Measurements from ENCODE around the gene CPED1.

Gene CPED1

GRCh38 chr7:121180436-121181063, 192.0 kb downstream of the CPED1 start (continued):
- TF ChIP-seq CREB5 (CRISPR knock-in tag; IDR thresholded peaks at IDR 0.05; ENCODE audit: low read depth) (no peak), BACH2 (CRISPR knock-in tag; IDR thresholded peaks at IDR 0.05; ENCODE audit: borderline replicate concordance) (no peak)

GRCh38 chr7:121181357-121181756, 192.8 kb downstream of the CPED1 start:
- TF ChIP-seq ZFP3 (CRISPR knock-in tag; IDR thresholded peaks at IDR 0.05) (no peak), ISL1 (CRISPR knock-in tag; IDR thresholded peaks at IDR 0.05) (no peak), TCF4 (CRISPR knock-in tag; IDR thresholded peaks at IDR 0.05; ENCODE audit: borderline replicate concordance) (no peak), TSHZ2 (CRISPR knock-in tag; IDR thresholded peaks at IDR 0.05) (no peak), ESRRG (CRISPR knock-in tag; IDR thresholded peaks at IDR 0.05) (no peak), CSRNP3 (CRISPR knock-in tag; IDR thresholded peaks at IDR 0.05) (no peak), OSR1 (CRISPR knock-in tag; IDR thresholded peaks at IDR 0.05) (no peak), RARB (CRISPR knock-in tag; IDR thresholded peaks at IDR 0.05) (no peak)
- ATAC-seq, result no peak

GRCh38 chr7:121182281-121182680, 193.8 kb downstream of the CPED1 start:
- no peak for ATAC-seq
- TF ChIP-seq ZC3H10 (CRISPR knock-in tag; IDR thresholded peaks at IDR 0.05) (no peak), SNAI2 (CRISPR knock-in tag; IDR thresholded peaks at IDR 0.05) (no peak), POU6F1 (CRISPR knock-in tag; IDR thresholded peaks at IDR 0.05; ENCODE audit: borderline replicate concordance, low read depth) (no peak), ZNF8 (CRISPR knock-in tag; IDR thresholded peaks at IDR 0.05) (no peak), ZFP3 (CRISPR knock-in tag; IDR thresholded peaks at IDR 0.05) (no peak), OSR1 (CRISPR knock-in tag; IDR thresholded peaks at IDR 0.05) (no peak), CSRNP3 (CRISPR knock-in tag; IDR thresholded peaks at IDR 0.05) (no peak), RARB (CRISPR knock-in tag; IDR thresholded peaks at IDR 0.05) (no peak), ZNF565 (CRISPR knock-in tag; conservative IDR thresholded peaks at IDR 0.05; ENCODE audit: low read depth) (no peak), PATZ1 (CRISPR knock-in tag; IDR thresholded peaks at IDR 0.05; ENCODE audit: borderline replicate concordance) (no peak), TOX (CRISPR knock-in tag; IDR thresholded peaks at IDR 0.05; ENCODE audit: borderline replicate concordance) (no peak), ZFP30 (CRISPR knock-in tag; IDR thresholded peaks at IDR 0.05) (no peak), PPARA (CRISPR knock-in tag; IDR thresholded peaks at IDR 0.05; ENCODE audit: borderline replicate concordance) (no peak), ZNF70 (CRISPR knock-in tag; IDR thresholded peaks at IDR 0.05) (no peak), TSHZ2 (CRISPR knock-in tag; IDR thresholded peaks at IDR 0.05) (no peak), BACH2 (CRISPR knock-in tag; IDR thresholded peaks at IDR 0.05; ENCODE audit: borderline replicate concordance) (no peak), GLIS3 (CRISPR knock-in tag; IDR thresholded peaks at IDR 0.05) (no peak), CREB5 (CRISPR knock-in tag; IDR thresholded peaks at IDR 0.05; ENCODE audit: low read depth) (no peak), ESRRG (CRISPR knock-in tag; IDR thresholded peaks at IDR 0.05) (no peak), ARNTL (CRISPR knock-in tag; IDR thresholded peaks at IDR 0.05; ENCODE audit: borderline replicate concordance, low read depth) (no peak)

Measured in SK-N-SH treated with all-trans-retinoic acid at 6 μM for 48 hours (cell line).